Body of pancreas (tissue), 4 donors: ENCODE results near the gene CLRN1.

ENCODE experiments used
- POLR2A ChIP-seq, 3 donors: fragments of 450-650 bp; IDR thresholded peaks; one replicate each; pipeline ENCODE4 v1.6.1; 2016; ENCODE audit warnings: antibody characterized with exemption in 3 of 3, mild to moderate bottlenecking in 2 of 3
- TF ChIP-seq, protein P1 (sequence below), 7 experiments: fragments of 450-650 bp in 4 of 7; fragments of 200-600 bp in 3 of 7; sonication (generic) in 3 of 7; IDR thresholded peaks; one replicate each; pipeline ENCODE4 v1.5.1; 2016 to 2019; ENCODE audit warnings: antibody characterized with exemption in 7 of 7

GRCh38 chr3:150985711-150986110, 13.2 kb upstream of the CLRN1 start:
- TF ChIP-seq, protein P1, sequence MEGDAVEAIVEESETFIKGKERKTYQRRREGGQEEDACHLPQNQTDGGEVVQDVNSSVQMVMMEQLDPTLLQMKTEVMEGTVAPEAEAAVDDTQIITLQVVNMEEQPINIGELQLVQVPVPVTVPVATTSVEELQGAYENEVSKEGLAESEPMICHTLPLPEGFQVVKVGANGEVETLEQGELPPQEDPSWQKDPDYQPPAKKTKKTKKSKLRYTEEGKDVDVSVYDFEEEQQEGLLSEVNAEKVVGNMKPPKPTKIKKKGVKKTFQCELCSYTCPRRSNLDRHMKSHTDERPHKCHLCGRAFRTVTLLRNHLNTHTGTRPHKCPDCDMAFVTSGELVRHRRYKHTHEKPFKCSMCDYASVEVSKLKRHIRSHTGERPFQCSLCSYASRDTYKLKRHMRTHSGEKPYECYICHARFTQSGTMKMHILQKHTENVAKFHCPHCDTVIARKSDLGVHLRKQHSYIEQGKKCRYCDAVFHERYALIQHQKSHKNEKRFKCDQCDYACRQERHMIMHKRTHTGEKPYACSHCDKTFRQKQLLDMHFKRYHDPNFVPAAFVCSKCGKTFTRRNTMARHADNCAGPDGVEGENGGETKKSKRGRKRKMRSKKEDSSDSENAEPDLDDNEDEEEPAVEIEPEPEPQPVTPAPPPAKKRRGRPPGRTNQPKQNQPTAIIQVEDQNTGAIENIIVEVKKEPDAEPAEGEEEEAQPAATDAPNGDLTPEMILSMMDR (IDR thresholded peaks at IDR 0.05), result no peak
- TF ChIP-seq POLR2A (IDR thresholded peaks at IDR 0.05), result no peak
